ENCODE measurements around the gene USF2.

DNA sequence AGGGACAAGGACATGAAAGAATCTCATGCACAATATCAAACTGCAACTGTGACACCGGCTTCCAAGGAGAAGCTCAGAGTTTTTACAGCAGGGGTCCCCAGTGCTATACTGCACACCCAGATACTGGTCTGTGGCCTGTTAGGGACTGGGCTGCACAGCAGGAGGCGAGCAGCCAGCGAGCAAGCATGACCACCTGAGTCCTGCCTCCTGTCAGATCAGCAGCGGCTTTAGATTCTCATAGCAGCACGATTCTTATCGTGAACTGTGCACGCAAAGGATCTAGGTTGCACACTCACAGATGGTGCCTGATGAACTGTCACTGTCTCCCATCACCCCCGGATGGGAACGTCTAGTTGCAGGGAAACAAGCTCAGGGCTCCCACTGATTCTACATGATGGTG, 47.1 kb downstream of the USF2 start:
- TF ChIP-seq, protein P1, sequence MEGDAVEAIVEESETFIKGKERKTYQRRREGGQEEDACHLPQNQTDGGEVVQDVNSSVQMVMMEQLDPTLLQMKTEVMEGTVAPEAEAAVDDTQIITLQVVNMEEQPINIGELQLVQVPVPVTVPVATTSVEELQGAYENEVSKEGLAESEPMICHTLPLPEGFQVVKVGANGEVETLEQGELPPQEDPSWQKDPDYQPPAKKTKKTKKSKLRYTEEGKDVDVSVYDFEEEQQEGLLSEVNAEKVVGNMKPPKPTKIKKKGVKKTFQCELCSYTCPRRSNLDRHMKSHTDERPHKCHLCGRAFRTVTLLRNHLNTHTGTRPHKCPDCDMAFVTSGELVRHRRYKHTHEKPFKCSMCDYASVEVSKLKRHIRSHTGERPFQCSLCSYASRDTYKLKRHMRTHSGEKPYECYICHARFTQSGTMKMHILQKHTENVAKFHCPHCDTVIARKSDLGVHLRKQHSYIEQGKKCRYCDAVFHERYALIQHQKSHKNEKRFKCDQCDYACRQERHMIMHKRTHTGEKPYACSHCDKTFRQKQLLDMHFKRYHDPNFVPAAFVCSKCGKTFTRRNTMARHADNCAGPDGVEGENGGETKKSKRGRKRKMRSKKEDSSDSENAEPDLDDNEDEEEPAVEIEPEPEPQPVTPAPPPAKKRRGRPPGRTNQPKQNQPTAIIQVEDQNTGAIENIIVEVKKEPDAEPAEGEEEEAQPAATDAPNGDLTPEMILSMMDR (IDR thresholded peaks at IDR 0.05), result no peak
- TF ChIP-seq EZH2 (IDR thresholded peaks at IDR 0.05; ENCODE audit: borderline replicate concordance, insufficient read depth, low read depth, low read length, poor library complexity, severe bottlenecking), result no peak

Data from B cell (primary cell).